BLaER1 (cell line): ENCODE results near the gene AFF4.
A peak's percentile ranks its signal among the peaks of the same experiment; 100 is the strongest.
"Not testable (repeated sequence)": the region's sequence is repeated elsewhere in the genome, so short reads cannot be mapped to it uniquely, and the experiment has no call there.

Experiments
- H3K27ac ChIP-seq: shearing (Covaris generic); formaldehyde crosslinking; 2 replicates; pipeline ENCODE4 v1.8.1; 2022
- H3K27me3 ChIP-seq: shearing (Covaris generic); formaldehyde crosslinking; 2 replicates; pipeline ENCODE4 v1.8.1; 2022
- H3K36me3 ChIP-seq: shearing (Covaris generic); formaldehyde crosslinking; 2 replicates; pipeline ENCODE4 v1.8.1; 2022
- H3K4me1 ChIP-seq: shearing (Covaris generic); formaldehyde crosslinking; 2 replicates; pipeline ENCODE4 v1.8.1; 2022
- H3K4me2 ChIP-seq: shearing (Covaris generic); formaldehyde crosslinking; 2 replicates; pipeline ENCODE4 v1.8.1; 2022
- H3K4me3 ChIP-seq: shearing (Covaris generic); formaldehyde crosslinking; 2 replicates; pipeline ENCODE4 v1.8.1; 2022
- H3K9ac ChIP-seq: shearing (Covaris generic); formaldehyde crosslinking; 2 replicates; pipeline ENCODE4 v1.8.1; 2022
- H3K9me3 ChIP-seq: shearing (Covaris generic); formaldehyde crosslinking; 2 replicates; pipeline ENCODE4 v1.8.1; 2022
- H4K20me1 ChIP-seq: shearing (Covaris generic); formaldehyde crosslinking; 2 replicates; pipeline ENCODE4 v1.8.1; 2022
- Cebpa-rat ChIP-seq: shearing (Covaris generic); IDR thresholded peaks from 2 replicates; pipeline ENCODE4 v1.8.1; 2022

The AFF4 gene, protein sequence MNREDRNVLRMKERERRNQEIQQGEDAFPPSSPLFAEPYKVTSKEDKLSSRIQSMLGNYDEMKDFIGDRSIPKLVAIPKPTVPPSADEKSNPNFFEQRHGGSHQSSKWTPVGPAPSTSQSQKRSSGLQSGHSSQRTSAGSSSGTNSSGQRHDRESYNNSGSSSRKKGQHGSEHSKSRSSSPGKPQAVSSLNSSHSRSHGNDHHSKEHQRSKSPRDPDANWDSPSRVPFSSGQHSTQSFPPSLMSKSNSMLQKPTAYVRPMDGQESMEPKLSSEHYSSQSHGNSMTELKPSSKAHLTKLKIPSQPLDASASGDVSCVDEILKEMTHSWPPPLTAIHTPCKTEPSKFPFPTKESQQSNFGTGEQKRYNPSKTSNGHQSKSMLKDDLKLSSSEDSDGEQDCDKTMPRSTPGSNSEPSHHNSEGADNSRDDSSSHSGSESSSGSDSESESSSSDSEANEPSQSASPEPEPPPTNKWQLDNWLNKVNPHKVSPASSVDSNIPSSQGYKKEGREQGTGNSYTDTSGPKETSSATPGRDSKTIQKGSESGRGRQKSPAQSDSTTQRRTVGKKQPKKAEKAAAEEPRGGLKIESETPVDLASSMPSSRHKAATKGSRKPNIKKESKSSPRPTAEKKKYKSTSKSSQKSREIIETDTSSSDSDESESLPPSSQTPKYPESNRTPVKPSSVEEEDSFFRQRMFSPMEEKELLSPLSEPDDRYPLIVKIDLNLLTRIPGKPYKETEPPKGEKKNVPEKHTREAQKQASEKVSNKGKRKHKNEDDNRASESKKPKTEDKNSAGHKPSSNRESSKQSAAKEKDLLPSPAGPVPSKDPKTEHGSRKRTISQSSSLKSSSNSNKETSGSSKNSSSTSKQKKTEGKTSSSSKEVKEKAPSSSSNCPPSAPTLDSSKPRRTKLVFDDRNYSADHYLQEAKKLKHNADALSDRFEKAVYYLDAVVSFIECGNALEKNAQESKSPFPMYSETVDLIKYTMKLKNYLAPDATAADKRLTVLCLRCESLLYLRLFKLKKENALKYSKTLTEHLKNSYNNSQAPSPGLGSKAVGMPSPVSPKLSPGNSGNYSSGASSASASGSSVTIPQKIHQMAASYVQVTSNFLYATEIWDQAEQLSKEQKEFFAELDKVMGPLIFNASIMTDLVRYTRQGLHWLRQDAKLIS

DNA sequence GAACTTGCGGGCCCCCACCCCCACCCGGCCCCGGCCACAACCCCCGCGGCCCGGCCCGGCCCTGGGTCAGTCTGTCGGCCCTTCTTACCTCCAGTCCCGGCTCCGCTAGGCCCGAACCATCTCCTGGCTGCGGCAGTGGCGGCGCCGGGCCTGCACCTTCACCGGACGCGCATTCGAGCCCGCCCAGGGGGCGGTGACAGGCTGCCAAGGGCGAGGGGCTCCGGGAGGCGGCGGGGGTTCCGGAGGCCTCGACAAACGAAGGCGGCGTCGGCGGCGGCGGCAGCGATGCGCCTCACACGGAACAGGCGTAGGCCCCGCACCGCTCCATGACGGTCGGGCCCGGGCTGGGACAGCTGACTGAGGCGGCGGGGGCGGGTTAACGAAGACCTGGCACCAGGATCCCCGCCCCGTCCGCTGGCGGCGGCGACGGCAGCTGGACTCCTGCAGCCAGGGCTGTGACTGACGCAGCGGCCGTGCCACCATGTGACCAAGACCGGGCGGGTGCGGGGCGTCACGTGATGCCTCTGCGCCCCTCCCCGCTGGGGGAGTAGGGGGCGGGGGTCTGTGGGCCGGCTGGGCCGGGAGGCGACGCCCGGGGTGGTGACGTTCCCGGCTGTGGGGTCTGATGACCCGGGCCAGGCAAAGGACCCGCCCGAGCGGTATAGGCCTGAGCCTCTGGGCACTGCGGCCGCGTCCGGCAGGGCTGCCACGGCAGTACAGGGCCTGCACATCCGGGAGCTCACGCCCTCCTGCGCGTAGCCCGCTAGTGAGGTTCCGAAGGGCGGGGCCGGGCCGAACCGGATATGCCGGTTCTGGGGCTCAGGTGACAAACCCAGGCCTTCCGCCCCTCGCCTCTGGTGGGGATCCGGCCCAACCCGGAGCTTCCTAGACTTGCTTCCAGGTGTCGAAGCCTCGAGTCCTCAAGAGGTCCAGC, at the start of gene AFF4:
Gene AFF4, minus strand, starts transcription at position 464 of the 934 bp plus-strand sequence. CDS start 26,445 bp downstream, outside the sequence.
- Histone ChIP-seq H3K4me1 (peaks cover 22% of the 10 kb centered on the region), H3K27me3 (no peaks in the 10 kb centered on the region), H3K36me3 (peaks cover 23% of the 10 kb centered on the region; the same call in 1 of the 2 replicates), H3K9ac (peak within 1 kb of the TSS; percentile 87), H3K27ac (peak within 1 kb of the TSS; percentile 88), H3K4me2 (peak within 1 kb of the TSS; percentile 90), H4K20me1 (peaks cover 39% of the 10 kb centered on the region), H3K4me3 (peak within 1 kb of the TSS; percentile 83), H3K9me3 (no peaks in the 10 kb centered on the region)
- no peak for TF ChIP-seq Cebpa-rat

DNA sequence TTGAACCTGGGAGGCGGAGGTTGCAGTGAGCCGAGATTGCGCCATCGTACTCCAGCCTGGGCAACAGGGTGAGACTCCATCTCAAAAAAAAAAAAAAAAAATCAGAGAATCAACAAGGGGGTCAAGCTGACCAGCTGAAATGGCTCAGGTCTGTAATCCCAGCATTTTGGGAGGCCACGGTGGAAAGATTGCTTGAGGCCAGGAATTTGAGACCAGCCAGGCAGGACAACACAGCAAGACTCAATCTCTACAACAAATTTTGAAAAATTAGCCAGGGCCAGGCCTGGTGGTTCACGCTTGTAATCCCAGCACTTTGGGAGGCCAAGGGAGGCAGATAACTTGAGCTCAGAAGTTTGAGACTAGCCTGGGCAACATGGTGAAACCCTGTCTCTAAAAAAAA, 45.0 kb upstream of the AFF4 start:
- not testable (repeated sequence) for H3K4me3 ChIP-seq, H3K4me2 ChIP-seq, H3K27me3 ChIP-seq, H3K4me1 ChIP-seq, H3K9ac ChIP-seq, H3K27ac ChIP-seq, H4K20me1 ChIP-seq
- peaks cover 45% of the 10 kb centered on the region for H3K9me3 ChIP-seq
- peaks cover 92% of the 10 kb centered on the region for H3K36me3 ChIP-seq

DNA sequence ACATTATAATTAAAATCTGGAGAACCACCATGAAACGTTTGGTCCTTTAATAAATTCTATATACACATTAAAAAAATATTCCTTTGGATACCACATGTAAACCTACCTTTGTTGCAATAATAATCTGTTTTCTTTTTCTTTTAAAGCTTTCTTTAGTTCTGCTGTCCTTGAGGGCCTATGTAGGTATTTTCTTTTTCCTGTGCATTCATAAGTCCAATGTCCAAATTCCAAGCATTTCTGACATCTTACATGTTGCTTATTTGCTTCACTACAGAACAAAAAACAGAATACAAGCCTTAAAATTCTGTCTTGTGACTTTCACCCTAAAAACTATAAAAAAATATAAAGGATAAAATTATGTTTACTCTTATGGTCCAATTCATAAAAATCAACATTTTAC, 43.2 kb upstream of the AFF4 start:
- H4K20me1 ChIP-seq, result no peaks in the 10 kb centered on the region
- peaks cover 28% of the 10 kb centered on the region for H3K9me3 ChIP-seq
- no peak overlapping the region for H3K4me2 ChIP-seq
- no peak overlapping the region for H3K4me3 ChIP-seq
- no peak overlapping the region for H3K27ac ChIP-seq
- H3K36me3 ChIP-seq, result peaks cover 85% of the 10 kb centered on the region
- TF ChIP-seq Cebpa-rat, result no peak
- H3K9ac ChIP-seq, result no peak overlapping the region
- no peaks in the 10 kb centered on the region for H3K4me1 ChIP-seq
- H3K27me3 ChIP-seq, result no peaks in the 10 kb centered on the region

DNA sequence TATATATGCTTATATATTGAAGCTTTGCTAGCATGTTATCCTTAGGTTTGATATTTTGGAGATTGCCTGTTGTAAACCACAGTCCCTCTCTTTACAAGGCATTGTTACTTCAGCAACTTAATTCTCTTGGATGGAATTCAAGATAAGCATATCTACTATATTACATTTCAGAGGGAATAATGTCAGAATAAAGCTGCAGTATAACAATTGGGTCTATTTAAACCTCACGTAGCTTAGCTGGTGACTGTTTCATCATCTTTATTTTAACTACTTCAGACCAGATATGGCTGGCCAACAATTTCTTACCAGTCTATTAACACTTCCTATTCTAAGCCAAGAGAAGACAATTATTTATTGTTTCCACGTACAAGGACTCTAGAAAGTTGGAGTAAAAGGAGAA, 35.8 kb upstream of the AFF4 start:
- H3K9ac ChIP-seq, result no peak overlapping the region
- no peak overlapping the region for H3K4me2 ChIP-seq
- TF ChIP-seq Cebpa-rat, result no peak
- no peak overlapping the region for H3K4me3 ChIP-seq
- no peaks in the 10 kb centered on the region for H3K27me3 ChIP-seq
- H4K20me1 ChIP-seq, result no peaks in the 10 kb centered on the region
- no peaks in the 10 kb centered on the region for H3K4me1 ChIP-seq
- H3K36me3 ChIP-seq, result peaks cover 56% of the 10 kb centered on the region
- H3K9me3 ChIP-seq, result no peaks in the 10 kb centered on the region
- H3K27ac ChIP-seq, result no peak overlapping the region

DNA sequence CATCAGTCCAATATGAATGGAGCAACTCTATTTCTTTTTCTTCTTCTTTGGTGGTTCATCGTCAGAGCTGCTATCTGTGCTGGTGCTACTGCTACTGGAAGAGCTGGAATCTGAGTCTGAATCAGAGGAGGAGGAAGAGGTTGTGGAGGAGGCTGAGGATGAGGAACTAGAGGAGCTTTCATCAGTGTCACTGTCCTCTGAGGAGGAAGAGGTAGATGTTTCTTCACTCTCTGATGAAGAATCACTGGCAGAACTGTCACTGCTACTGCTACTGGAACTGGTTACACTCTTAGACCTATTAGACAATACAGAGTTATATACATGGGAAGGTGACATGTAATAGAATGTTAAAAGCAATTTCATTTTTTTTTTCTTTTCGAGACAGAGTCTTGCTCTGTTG, 35.1 kb upstream of the AFF4 start:
- no peak overlapping the region for H3K4me2 ChIP-seq
- no peaks in the 10 kb centered on the region for H3K9me3 ChIP-seq
- H3K27me3 ChIP-seq, result no peaks in the 10 kb centered on the region
- peaks cover 49% of the 10 kb centered on the region for H3K36me3 ChIP-seq
- H3K27ac ChIP-seq, result no peak overlapping the region
- H3K4me1 ChIP-seq, result no peaks in the 10 kb centered on the region
- H3K9ac ChIP-seq, result no peak overlapping the region
- no peak overlapping the region for H3K4me3 ChIP-seq
- no peak for TF ChIP-seq Cebpa-rat
- no peaks in the 10 kb centered on the region for H4K20me1 ChIP-seq

DNA sequence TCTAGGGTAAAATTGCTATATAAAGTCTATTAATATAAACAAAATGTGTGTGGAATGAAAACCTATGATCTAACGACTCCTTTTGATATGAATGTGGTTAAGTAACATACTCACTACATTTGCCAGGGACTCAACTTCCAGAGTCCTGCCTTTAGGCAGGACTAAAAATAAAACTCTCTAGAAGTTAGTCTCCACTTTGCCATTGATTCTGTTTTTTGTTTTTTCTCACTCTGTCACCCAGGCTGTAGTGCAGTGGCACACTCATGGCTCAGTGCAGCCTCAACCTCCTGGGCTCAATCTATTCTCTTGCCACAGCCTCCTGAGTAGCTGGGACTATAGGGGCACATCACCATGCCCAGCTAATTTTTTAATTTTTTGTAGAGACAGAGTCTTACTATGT, 32.9 kb upstream of the AFF4 start:
- no peak for TF ChIP-seq Cebpa-rat
- Histone ChIP-seq H3K9ac (no peak overlapping the region), H3K4me2 (no peak overlapping the region), H3K27ac (no peak overlapping the region), H3K4me3 (no peak overlapping the region), H3K9me3 (no peaks in the 10 kb centered on the region), H3K27me3 (no peaks in the 10 kb centered on the region), H3K4me1 (no peaks in the 10 kb centered on the region), H4K20me1 (no peaks in the 10 kb centered on the region), H3K36me3 (peaks cover 36% of the 10 kb centered on the region)

DNA sequence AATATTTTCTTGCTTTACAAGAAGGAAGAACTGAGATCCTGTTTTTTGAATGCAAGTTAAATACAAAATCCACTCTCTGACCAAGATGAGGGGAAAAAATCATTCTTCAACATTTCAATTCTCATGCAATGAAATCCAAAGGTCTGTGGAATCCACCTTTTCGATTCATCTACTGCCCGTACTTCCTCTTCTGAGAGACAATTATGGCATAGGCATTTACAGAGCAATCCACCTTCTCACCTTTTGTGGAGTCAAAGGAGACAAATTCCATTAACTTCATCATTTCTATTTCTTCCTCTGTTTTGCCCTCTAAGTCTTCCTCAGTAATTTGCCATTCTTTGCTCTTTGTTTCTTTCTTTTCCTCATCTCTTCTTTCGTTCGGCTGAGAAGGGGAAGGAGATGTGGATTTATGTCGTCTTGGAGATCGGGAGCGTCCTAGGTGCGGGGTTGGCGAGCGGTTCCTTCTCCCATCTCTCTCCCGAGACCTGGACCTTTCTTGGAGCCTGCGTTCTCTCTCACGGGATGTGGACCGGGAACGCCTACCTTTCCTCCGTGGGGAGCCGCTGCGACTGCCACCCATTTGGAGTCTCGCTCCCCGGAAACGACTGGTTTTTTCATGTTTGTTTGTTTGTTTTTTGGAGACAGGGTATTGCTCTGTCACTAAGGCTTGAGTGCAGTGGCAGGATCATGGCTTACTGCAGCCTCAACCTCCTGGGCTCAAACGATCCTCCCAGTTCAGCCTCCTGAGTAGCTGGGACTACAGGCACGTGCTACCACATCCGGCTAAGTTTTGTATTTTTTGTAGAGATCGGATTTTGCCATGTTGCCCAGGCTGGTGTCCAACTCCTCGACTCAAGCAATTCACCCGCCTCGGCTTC, 24.3 kb upstream of the AFF4 start:
- Histone ChIP-seq H3K27me3 (no peaks in the 10 kb centered on the region), H3K4me3 (no peak overlapping the region), H3K36me3 (no peaks in the 10 kb centered on the region), H3K4me1 (no peaks in the 10 kb centered on the region), H3K27ac (no peak overlapping the region), H3K9ac (no peak overlapping the region), H3K4me2 (no peak overlapping the region), H3K9me3 (peaks cover 4% of the 10 kb centered on the region; the same call in 1 of the 2 replicates), H4K20me1 (no peaks in the 10 kb centered on the region)
- no peak for TF ChIP-seq Cebpa-rat

DNA sequence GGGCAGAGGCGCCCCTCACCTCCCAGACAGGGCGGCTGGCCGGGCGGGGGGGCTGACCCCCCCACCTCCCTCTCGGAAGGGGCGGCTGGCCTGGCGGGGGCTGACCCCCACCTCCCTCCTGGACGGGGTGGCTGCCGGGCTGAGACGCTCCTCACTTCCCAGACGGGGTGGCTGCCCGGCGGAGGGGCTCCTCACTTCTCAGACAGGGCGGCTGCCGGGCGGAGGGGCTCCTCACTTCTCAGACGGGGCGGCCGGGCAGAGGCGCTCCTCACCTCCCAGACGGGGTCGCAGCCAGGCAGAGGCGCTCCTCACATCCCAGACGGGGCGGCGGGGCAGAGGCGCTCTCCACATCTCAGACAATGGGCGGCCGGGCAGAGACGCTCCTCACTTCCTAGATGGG, 19.5 kb upstream of the AFF4 start:
- H4K20me1 ChIP-seq, H3K9ac ChIP-seq, H3K4me1 ChIP-seq, H3K4me3 ChIP-seq, H3K27ac ChIP-seq, H3K27me3 ChIP-seq, H3K4me2 ChIP-seq, H3K36me3 ChIP-seq: not testable (repeated sequence)
- H3K9me3 ChIP-seq, result peaks cover 27% of the 10 kb centered on the region
